ENCODE measurements around the gene TEKT5.

The TEKT5 gene

GRCh38 chr16:10609402-10609774, 85.3 kb downstream of the TEKT5 start:
- no peak for DNase-seq (ENCODE audit: low read depth)

GRCh38 chr16:10608687-10609401, 85.9 kb downstream of the TEKT5 start:
- DNase-seq (ENCODE audit: low read depth) = no peak

- no peak for DNase-seq (ENCODE audit: low read depth)
These were observed 87.6 kb downstream of the TEKT5 start for GRCh38 chr16:10607157-10607556.

- no peak for DNase-seq (ENCODE audit: low read depth)
These were observed 88.1 kb downstream of the TEKT5 start for GRCh38 chr16:10606607-10607006.

- DNase-seq (ENCODE audit: low read depth) = no peak
These were observed 89.1 kb downstream of the TEKT5 start for GRCh38 chr16:10605636-10606035.

- DNase-seq (ENCODE audit: low read depth) = no peak
These were observed 93.0 kb downstream of the TEKT5 start for GRCh38 chr16:10601444-10602408.

- no peak for DNase-seq (ENCODE audit: low read depth)
These were observed 93.8 kb downstream of the TEKT5 start for GRCh38 chr16:10600782-10601443.

- no peak for DNase-seq (ENCODE audit: low read depth)
These were observed 95.1 kb downstream of the TEKT5 start for GRCh38 chr16:10599626-10600025.

- DNase-seq (ENCODE audit: low read depth) = no peak
These were observed 96.6 kb downstream of the TEKT5 start for GRCh38 chr16:10598157-10598556.

GRCh38 chr16:10597187-10597601, 97.5 kb downstream of the TEKT5 start:
- DNase-seq (ENCODE audit: low read depth) = no peak

- no peak for DNase-seq (ENCODE audit: low read depth)
These were observed 100.3 kb downstream of the TEKT5 start for GRCh38 chr16:10594312-10594950.

GRCh38 chr16:10592611-10593010, 102.1 kb downstream of the TEKT5 start:
- DNase-seq (ENCODE audit: low read depth) = no peak

- no peak for DNase-seq (ENCODE audit: low read depth)
These were observed 104.4 kb downstream of the TEKT5 start for GRCh38 chr16:10590342-10590741.

- DNase-seq (ENCODE audit: low read depth) = no peak
These were observed 105.6 kb downstream of the TEKT5 start for GRCh38 chr16:10589109-10589508.

GRCh38 chr16:10587622-10588021, 107.1 kb downstream of the TEKT5 start:
- DNase-seq (ENCODE audit: low read depth) = no peak

- DNase-seq (ENCODE audit: low read depth) = no peak
These were observed 109.7 kb downstream of the TEKT5 start for GRCh38 chr16:10584981-10585438.

GRCh38 chr16:10583269-10583668, 111.5 kb downstream of the TEKT5 start:
- no peak for DNase-seq (ENCODE audit: low read depth)

- DNase-seq (ENCODE audit: low read depth) = no peak
These were observed 113.2 kb downstream of the TEKT5 start for GRCh38 chr16:10581507-10581906.

GRCh38 chr16:10580883-10581247, 113.9 kb downstream of the TEKT5 start:
- DNase-seq (ENCODE audit: low read depth) = no peak

GRCh38 chr16:10579965-10580882, 114.5 kb downstream of the TEKT5 start, which contains the start of gene EMP2:
TSS of gene EMP2 (minus strand) at chr16:10580598. CDS start at chr16:10547617, 32,981 bp downstream.
- DNase-seq (ENCODE audit: low read depth) = no peak

GRCh38 chr16:10579575-10579964, 115.2 kb downstream of the TEKT5 start:
- no peak for DNase-seq (ENCODE audit: low read depth)

All from stimulated activated CD8-positive, alpha-beta memory T cell treated with anti-CD3 and anti-CD28 coated beads, Interleukin-7, amount 100 ng/mL, for 24 hours (primary cell).